Inferior parietal cortex (tissue), 1 donor: ENCODE measurements around the gene CCL13.

Experiments used
- DNase-seq: peaks from one replicate; pipeline ENCODE4 v3.0.0-alpha.2; 2016; ENCODE audit errors: extremely low spot score

Gene CCL13

GRCh38 chr17:34363183-34363661, 6.9 kb downstream of the CCL13 start, which contains the start of gene CCL1:
Gene CCL1 (minus strand): TSS chr17:34363233. CDS start chr17:34363161, 72 bp downstream.
- no peak for DNase-seq

GRCh38 chr17:34364751-34365150, 8.5 kb downstream of the CCL13 start:
- no peak for DNase-seq

DNA sequence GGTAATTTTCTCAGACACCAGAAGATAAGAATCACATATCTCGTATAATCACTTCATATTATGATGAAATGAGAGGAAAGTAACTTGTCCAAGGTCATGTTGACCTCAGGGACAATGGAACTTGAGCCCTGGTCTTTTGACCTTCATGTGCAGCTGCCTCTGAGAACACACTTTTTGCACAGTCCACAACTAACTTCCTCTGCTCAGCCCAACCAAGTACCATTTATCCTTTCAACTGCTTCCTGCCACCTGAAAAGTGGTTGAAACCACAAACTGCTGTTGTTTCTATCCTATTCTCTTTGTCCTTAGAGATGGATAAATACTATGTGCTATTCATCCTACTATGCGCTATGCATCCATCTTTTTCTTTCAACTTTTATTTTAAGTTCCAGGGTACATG, 9.1 kb downstream of the CCL13 start:
- DNase-seq = no peak

GRCh38 chr17:34366010-34366409, 9.7 kb downstream of the CCL13 start:
- DNase-seq = no peak

DNA sequence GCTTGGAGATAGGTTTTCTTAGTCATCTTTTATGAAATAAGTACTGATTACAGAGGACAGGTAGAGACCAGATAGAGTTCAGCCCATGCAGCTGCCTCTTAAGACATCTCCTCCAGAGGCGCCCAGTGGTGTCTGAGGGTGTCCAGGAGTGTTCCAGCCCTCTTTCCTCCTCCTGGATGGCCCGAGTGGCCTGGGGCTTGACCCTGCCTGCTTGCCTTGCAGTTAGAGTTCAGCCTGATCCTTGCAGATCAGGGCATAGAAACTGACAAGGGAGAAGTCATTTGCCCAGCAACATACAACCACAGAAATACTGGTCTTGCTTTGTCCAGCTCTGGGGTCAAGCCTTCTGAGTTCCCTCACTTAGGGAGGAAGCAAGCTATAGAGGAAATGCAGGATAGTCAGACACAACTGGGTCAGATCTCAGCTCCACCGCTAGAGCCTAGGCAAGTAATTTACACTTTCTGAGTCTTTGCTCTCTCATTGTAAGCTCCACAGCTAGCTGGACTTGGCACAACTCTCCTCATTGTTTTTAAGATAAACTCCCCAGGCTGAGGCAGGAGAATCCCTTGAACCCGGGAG, 10.3 kb downstream of the CCL13 start:
- no peak for DNase-seq

- no peak for DNase-seq
Measured at GRCh38 chr17:34367486-34368195, 11.4 kb downstream of the CCL13 start.

- no peak for DNase-seq
Measured at GRCh38 chr17:34368196-34368945, 12.1 kb downstream of the CCL13 start.

DNA sequence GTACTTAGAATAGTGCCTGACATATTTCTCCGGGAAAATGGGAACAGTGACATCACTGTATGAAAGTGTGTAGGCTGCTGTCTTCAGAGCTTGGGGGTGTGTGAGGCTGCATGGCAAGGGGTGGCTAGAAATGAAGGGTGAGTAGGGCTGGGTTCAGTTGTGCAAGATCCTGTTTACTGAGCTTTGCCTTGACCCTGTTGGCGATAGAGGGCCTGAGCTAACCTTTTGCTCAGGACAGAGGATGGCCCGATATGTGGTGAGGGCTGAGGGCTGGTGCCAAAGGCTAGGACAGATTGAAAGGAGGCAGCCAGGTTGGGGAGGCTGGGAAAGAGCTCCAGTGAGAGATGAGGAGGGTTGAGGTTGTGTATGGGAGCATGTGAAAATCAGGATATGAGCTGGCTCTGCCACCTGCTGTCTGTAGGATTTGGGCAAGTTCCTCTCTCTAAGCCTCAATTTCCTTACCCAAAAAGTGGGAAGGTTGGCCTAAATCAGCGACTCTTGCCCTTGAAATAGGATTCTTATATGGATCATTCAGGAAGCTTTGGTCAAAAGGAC, 12.7 kb downstream of the CCL13 start:
- DNase-seq = no peak

DNA sequence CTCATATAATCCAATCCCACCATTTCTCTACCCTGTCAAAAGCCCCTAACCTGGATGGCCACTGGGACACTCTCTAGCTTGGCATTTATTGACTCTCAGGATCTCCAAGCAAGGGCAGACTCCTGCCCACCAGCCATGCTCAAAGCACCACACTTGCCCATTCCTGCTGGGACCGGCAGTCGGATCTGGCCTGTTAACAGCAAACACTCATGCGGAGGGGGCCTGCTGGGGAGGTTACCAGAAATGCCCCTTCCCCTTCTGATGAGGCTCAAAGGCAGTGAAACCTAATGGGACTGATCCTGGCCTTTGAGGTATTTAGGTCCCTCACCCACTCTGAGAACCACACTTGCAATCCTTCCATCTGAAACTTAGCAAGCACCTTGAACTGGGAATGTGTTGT, 13.3 kb downstream of the CCL13 start:
- no peak for DNase-seq

- no peak for DNase-seq
Measured at GRCh38 chr17:34370376-34370996, 14.2 kb downstream of the CCL13 start.

GRCh38 chr17:34370997-34371395, 14.7 kb downstream of the CCL13 start:
- DNase-seq = no peak

DNA sequence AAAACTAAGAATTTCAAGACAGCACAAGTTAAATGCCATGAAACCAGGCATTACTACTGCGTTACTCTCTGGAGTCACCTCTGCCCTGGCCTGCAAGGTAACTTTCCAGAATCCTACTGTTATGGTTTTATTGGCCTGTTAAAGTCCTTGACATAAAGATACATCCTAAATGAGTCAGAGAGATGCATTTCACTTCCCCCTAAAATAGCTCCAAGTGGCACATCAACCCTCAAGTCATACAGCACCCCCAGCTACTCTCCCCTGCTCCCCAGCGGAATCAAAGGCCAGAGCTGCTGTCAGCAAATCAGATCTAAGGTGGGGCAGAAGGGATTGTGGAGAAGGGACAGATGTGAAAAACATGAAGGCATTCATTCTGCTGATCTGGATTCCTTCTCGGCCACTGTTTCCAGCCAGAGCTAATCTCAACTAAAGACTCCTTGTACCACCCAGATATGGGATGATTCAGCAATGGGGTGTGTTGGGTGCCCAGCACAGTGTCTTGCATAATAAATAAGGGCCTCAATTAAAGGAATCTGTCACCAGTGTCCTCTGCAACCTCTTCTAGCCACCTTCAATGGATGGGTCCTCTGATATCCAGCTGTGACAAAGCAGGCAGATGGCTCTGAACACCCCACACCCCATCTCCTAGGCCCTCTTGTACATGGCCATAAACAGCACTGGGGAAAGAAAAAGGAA, 15.3 kb downstream of the CCL13 start:
- DNase-seq = no peak

GRCh38 chr17:34374457-34374856, 18.2 kb downstream of the CCL13 start:
- DNase-seq = no peak

DNA sequence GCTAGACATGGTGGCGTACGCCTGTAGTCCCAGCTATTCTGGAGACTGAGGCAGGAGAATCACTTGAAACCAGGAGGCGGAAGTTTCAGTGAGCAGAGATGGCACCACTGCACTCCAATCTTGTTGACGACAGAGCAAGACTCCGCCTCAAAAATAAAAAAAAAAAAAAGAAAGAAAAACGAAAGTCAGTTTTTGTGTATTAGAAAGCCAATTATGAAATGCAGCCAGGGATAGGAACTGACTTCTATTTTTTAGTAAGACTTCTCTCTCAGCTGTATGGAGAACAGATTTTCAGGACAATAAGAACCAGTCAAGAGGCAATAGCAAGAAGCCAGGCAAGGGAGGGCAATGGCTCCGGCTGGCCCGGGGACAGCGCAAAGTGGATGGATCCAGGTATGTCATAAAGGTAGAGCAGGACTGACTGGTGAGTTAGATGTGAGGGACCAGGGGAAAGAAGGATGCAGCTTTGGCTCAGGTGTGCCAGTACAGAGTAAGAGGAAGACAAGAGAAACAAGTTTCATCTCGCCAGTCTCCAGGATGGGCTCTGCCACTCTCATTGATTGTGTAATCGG, 19.2 kb downstream of the CCL13 start:
- DNase-seq = no peak

DNA sequence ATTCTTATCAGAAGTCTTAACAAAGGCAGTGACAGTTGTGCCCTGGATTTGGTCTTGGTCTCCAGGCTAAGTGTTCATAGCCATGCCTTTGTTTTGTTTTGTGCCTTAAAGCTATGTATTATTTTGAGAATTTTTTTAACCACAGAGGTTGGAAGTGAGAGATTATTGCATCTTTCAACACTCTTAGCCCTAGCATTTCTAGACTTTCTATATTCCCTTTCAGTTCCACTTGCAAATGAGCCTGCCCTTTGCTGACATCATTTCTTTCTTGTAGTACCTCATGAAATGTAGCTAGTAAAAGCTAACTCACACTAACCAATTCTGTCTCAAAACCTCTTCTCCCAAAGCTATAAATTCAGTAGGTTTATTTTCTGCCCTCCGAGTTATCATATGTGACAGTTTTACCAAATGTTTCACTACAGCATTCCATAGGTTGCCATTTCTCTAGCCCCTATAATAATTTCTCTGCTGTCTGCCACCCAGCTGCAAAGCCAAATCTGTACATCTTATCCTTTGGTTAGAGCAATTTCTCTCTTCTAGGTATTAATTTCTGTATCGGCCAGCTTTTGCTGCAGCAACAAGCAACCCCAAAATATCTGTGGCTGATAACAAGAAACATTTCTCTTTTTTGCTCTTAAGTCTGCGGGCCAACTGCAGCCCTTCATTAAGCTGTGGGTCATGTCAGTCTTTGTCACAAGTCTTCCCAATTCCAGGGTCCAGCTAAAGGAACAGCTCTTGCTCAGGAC, 21.0 kb downstream of the CCL13 start:
- no peak for DNase-seq

DNA sequence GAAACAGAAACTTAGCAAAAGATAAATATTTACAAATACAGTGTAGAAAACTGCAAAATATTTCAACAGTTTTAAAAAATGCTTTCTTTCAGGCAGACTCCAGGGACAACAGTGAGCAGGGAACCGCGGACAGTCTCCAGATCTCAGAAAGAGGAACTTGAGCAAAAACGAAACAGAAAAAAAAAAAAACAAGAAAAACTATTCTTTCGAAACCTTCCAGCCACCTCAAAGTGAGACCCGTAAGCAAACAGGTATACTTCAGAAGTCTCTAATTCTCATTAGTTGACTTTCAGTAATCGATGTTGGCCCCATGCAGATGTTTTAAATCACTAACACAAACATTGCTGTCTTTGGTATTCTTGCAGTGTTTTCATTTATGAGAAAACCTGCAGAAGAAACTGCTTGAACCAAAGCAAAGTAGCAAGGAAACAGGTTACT, 22.4 kb downstream of the CCL13 start:
- DNase-seq = no peak

DNA sequence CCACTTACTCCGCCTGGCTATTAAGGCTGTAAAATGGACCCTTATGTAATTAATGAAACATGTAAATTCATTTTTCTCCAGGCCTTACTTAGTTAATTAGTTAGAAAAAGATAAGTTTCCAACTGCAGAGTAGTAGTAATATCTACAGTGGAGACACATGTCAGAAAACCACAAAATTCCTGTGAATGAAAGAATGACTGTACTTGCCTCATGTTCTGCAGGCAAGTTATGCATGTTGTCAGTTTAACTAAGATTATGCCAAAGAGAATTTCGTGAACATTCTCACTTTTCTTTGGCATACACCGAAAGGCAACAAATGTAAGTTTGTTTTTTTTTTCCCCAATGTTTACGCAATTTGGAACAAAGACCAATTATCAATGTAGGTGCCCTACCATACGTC, 23.6 kb downstream of the CCL13 start:
- no peak for DNase-seq

GRCh38 chr17:34382621-34383124, 26.4 kb downstream of the CCL13 start:
- no peak for DNase-seq

DNA sequence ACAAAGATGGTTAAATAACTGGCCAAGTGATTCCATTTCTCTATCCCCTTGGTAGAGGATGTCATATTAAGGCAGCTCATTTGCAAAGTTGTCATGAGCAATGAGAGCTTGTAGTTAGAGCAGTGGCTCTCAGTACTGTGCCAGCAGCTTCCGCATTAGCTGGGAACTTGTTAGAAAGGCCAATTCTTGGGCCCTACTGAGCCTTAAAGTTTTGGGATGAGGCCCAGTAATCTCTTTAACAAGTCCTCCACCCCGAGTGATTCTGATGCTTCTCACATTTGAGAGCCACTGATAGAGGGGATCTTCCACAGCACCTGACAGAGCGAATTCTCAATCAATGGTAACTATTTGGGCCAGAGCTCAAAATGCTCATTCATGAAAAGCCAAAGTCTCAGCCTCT, 26.9 kb downstream of the CCL13 start:
- DNase-seq = no peak

GRCh38 chr17:34384271-34384670, 28.0 kb downstream of the CCL13 start:
- no peak for DNase-seq
